ENCODE data around the gene STAT5A. TPM values are rescaled to one million over a fixed set of nuclear protein-coding genes. Genes with fewer than 3 reads are reported as not detected.
A peak's percentile ranks its signal among the peaks of the same experiment; 100 is the strongest.

STAT5A gene
- total and polyA plus RNA-seq, 9 of the 15 experiments (the other 6 are each of a cell fraction or from before 2014, with no cell fraction given) = 79.9 to 415 (median 196) TPM

DNA sequence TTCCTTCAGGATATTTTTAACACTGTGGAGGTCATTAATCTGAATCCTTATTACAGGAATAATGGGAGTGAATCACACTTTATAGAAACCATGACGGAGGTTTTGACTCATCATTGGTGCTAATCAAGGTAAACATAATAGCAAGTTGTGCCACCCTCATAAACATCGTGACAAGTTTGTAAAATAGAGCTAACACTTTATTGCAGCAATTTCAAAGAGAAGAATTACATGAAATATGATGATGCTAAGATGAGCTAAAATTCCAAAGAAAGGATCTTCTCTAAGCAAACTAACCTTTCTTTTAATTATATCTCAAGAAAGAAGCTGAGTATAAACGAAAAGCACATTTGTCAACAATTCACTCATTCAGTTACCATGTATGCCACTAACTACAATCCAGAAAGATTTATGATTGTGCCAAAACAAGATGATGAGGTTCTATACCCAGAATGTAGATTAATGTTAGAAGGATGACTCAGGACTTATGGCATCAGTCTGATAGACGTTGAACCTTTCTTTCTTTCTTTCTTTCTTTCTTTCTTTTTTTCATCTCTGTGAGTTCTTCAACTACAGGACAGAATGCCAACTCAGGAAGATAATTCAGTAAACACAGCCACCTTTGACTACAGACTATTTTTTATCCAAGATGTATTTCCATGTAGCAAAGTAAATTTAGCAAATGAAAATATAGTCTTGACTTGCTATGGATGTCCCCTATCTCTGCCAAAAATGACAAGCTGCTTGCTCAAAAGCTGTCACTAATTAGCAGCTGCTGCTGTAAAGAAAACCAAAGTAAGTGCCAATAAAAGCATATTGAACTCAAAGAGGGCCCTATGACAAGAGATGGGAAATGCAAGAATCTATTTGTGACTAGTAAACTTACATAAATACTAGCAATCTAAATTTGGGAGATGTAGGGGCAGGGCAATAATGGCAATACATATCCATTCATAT lies 35.4 kb upstream of the STAT5A start:
- Histone ChIP-seq H3K27ac (ENCODE audit: extremely low read depth, low read depth, low read length) (peak overlapping the region; percentile 54; the same call in 1 of the 3 replicates), H2AFZ (ENCODE audit: low read depth, low read length) (no peak overlapping the region), H4K20me1 (replicated peaks; ENCODE audit: control insufficient read depth, insufficient read depth, low read length) (no peaks in the 10 kb centered on the region), H3K4me1 (replicated peaks in 1 of 2; ENCODE audit: control insufficient read depth in 2 of 2, insufficient read depth in 2 of 2, low read length in 2 of 2) (peaks cover 21 to 34% of the 10 kb centered on the region in 2 experiments), H3K27me3 (ENCODE audit: control insufficient read depth in 2 of 2, insufficient read depth in 2 of 2, low read length in 2 of 2) (no peaks in the 10 kb centered on the region), H3K79me2 (ENCODE audit: control insufficient read depth, insufficient read depth, low read length) (peaks cover 95% of the 10 kb centered on the region), H3K36me3 (ENCODE audit: control insufficient read depth, insufficient read depth, low read length) (peaks cover 17% of the 10 kb centered on the region; the same call in 2 of the 3 replicates), H3K4me2 (ENCODE audit: insufficient read depth, low read length) (no peak overlapping the region), H3K9me1 (ENCODE audit: control insufficient read depth, insufficient read depth, low read length) (no peaks in the 10 kb centered on the region), H3K9me3 (replicated peaks; ENCODE audit: control insufficient read depth, insufficient read depth, low read depth, low read length) (no peaks in the 10 kb centered on the region), H3K4me3 (no peak overlapping the region), H3K9ac (ENCODE audit: insufficient read depth in 1 of 2, low read depth in 2 of 2, low read length in 2 of 2) (no peak overlapping the region)
- WGBS (ENCODE audit: insufficient coverage, low coverage, missing lambda C conversion rate) = 29% methylated on average over 4 of the region's 4 CpGs
- in situ Hi-C loops (cut with MboI) (no loop called here), intact Hi-C loops (cut with micrococcal nuclease) (no loop called here)
- ATAC-seq = no peak
- BruUV-seq (replicated peaks) = no TSS peak
- DNase-seq (ENCODE audit: extremely low read depth in 1 of 4, low spot score in 3 of 4) = no peak
- ChIA-PET CTCF (ENCODE audit: low intra/inter-chr PET ratio) (no interaction called here), POLR2A (interaction anchor here (0.8 to 1.5 kb wide), 3 partner anchors 14 to 59 kb away, joined by 3 to 5 read pairs (median 3); no protein-coding TSS in a partner anchor)
- FAIRE-seq = peak; percentile 46
- TF ChIP-seq PCBP1 (IDR thresholded peaks at IDR 0.05; ENCODE audit: low read depth, low read length, poor library complexity, severe bottlenecking) = no peak
- no peak for TF ChIP-seq ZNF197 (CRISPR knock-in tag; IDR thresholded peaks at IDR 0.05; ENCODE audit: low read depth)
- TF ChIP-seq KHSRP (IDR thresholded peaks at IDR 0.05) = no peak
- TF ChIP-seq, protein P1, sequence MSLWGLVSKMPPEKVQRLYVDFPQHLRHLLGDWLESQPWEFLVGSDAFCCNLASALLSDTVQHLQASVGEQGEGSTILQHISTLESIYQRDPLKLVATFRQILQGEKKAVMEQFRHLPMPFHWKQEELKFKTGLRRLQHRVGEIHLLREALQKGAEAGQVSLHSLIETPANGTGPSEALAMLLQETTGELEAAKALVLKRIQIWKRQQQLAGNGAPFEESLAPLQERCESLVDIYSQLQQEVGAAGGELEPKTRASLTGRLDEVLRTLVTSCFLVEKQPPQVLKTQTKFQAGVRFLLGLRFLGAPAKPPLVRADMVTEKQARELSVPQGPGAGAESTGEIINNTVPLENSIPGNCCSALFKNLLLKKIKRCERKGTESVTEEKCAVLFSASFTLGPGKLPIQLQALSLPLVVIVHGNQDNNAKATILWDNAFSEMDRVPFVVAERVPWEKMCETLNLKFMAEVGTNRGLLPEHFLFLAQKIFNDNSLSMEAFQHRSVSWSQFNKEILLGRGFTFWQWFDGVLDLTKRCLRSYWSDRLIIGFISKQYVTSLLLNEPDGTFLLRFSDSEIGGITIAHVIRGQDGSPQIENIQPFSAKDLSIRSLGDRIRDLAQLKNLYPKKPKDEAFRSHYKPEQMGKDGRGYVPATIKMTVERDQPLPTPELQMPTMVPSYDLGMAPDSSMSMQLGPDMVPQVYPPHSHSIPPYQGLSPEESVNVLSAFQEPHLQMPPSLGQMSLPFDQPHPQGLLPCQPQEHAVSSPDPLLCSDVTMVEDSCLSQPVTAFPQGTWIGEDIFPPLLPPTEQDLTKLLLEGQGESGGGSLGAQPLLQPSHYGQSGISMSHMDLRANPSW (CRISPR knock-in tag; IDR thresholded peaks at IDR 0.05) = no peak
- TF ChIP-seq, protein P2, sequence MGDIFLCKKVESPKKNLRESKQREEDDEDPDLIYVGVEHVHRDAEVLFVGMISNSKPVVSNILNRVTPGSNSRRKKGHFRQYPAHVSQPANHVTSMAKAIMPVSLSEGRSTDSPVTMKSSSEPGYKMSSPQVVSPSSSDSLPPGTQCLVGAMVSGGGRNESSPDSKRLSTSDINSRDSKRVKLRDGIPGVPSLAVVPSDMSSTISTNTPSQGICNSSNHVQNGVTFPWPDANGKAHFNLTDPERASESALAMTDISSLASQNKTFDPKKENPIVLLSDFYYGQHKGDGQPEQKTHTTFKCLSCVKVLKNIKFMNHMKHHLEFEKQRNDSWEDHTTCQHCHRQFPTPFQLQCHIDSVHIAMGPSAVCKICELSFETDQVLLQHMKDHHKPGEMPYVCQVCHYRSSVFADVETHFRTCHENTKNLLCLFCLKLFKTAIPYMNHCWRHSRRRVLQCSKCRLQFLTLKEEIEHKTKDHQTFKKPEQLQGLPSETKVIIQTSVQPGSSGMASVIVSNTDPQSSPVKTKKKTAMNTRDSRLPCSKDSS (IDR thresholded peaks at IDR 0.05; ENCODE audit: low read depth, partially characterized antibody) = no peak
- TF ChIP-seq TAF7 (tag; IDR thresholded peaks at IDR 0.05) = no peak
- no peak for TF ChIP-seq CHD4 (IDR thresholded peaks at IDR 0.05; ENCODE audit: insufficient read depth, insufficient replicate concordance, low read depth, low read length, poor library complexity, severe bottlenecking)
- TF ChIP-seq YY1 (IDR thresholded peaks at IDR 0.05; ENCODE audit: borderline replicate concordance in 1 of 3, control insufficient read depth in 1 of 3, extremely low read depth in 1 of 3, insufficient read depth in 3 of 3, insufficient read length in 1 of 3, insufficient replicate concordance in 2 of 3, low read depth in 1 of 3, low read length in 2 of 3) = no peak
- no peak for TF ChIP-seq PYGO2 (tag; IDR thresholded peaks at IDR 0.05)
- TF ChIP-seq TBP (optimal IDR thresholded peaks at IDR 0.05; ENCODE audit: low read depth, low read length) = no peak
- TF ChIP-seq, protein P3, sequence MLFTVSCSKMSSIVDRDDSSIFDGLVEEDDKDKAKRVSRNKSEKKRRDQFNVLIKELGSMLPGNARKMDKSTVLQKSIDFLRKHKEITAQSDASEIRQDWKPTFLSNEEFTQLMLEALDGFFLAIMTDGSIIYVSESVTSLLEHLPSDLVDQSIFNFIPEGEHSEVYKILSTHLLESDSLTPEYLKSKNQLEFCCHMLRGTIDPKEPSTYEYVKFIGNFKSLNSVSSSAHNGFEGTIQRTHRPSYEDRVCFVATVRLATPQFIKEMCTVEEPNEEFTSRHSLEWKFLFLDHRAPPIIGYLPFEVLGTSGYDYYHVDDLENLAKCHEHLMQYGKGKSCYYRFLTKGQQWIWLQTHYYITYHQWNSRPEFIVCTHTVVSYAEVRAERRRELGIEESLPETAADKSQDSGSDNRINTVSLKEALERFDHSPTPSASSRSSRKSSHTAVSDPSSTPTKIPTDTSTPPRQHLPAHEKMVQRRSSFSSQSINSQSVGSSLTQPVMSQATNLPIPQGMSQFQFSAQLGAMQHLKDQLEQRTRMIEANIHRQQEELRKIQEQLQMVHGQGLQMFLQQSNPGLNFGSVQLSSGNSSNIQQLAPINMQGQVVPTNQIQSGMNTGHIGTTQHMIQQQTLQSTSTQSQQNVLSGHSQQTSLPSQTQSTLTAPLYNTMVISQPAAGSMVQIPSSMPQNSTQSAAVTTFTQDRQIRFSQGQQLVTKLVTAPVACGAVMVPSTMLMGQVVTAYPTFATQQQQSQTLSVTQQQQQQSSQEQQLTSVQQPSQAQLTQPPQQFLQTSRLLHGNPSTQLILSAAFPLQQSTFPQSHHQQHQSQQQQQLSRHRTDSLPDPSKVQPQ (CRISPR knock-in tag; IDR thresholded peaks at IDR 0.05; ENCODE audit: borderline replicate concordance) = no peak

Data from K562 (cell line).